Activated CD4-positive, alpha-beta T cell treated with anti-CD3 and anti-CD28 coated beads for 36 hours (primary cell): ENCODE measurements around the gene LRRFIP1. TPM values are rescaled to one million over a fixed set of nuclear protein-coding genes. Genes with fewer than 3 reads are reported as not detected.

Experiments used
- ATAC-seq: fragments of 200-7000 bp; cut with Tn5 transposase; one replicate; pipeline ENCODE4 v1.10.0; 2021; ENCODE audit warnings: mild to moderate bottlenecking, moderate library complexity
- CTCF ChIA-PET: fragments of 350-600 bp; sonication (Branson Sonifier 250); formaldehyde crosslinking; loops from one replicate; lab custom pipeline; 2021; ENCODE audit warnings: antibody characterized with exemption; lab: Charles Lee
- POLR2A ChIA-PET: fragments of 350-600 bp; sonication (Branson Sonifier 250); formaldehyde crosslinking; loops from one replicate; lab custom pipeline; 2021; ENCODE audit warnings: antibody characterized with exemption, inconsistent platforms; lab: Charles Lee
- DNase-seq: peaks from one replicate; pipeline ENCODE4 v3.0.0-alpha.2; 2020
- H3K27ac Mint-ChIP-seq: one replicate; pipeline ENCODE4 v1.8.0; 2021; ENCODE audit warnings: mixed read lengths
- H3K27me3 Mint-ChIP-seq: one replicate; pipeline ENCODE4 v1.8.0; 2021; ENCODE audit warnings: mixed read lengths
- H3K36me3 Mint-ChIP-seq: one replicate; pipeline ENCODE4 v1.8.0; 2021; ENCODE audit warnings: low read depth, mixed read lengths
- H3K4me1 Mint-ChIP-seq: one replicate; pipeline ENCODE4 v1.8.0; 2021; ENCODE audit warnings: mixed read lengths
- H3K4me3 Mint-ChIP-seq: one replicate; pipeline ENCODE4 v1.8.0; 2021; ENCODE audit warnings: mild to moderate bottlenecking, moderate library complexity, mixed read lengths
- H3K9me3 Mint-ChIP-seq: one replicate; pipeline ENCODE4 v1.8.0; 2021; ENCODE audit warnings: low read depth, mixed read lengths
- intact Hi-C, 2 experiments: fragments of 100-400 bp; cut with DNase I in 1 of 2; cut with micrococcal nuclease in 1 of 2; formaldehyde crosslinking; loops; one replicate each; pipeline versions ENCODE4 v1.14.2 to v1.15.1; 2022 to 2024; cut with DNase I, micrococcal nuclease
- total RNA-seq, 2 experiments: library from RNA; stranded (reverse); gene quantifications; one replicate each; pipeline ENCODE4 v1.2.3, GENCODE V29; 2021

The LRRFIP1 gene
- total RNA-seq, 2 experiments from 2014 or later: 234 to 235 TPM

GRCh38 chr2:237669283-237669627 is 41.9 kb downstream of the LRRFIP1 start:
- no peak overlapping the region for H3K27ac Mint-ChIP-seq
- no peaks in the 10 kb centered on the region for H3K36me3 Mint-ChIP-seq
- ATAC-seq (no peak), DNase-seq (no peak)
- intact Hi-C loops: no loop called here
- POLR2A ChIA-PET: no interaction called here
- CTCF ChIA-PET: interaction anchor here (0.7 to 8.3 kb wide), 3 partner anchors 76 to 97 kb away, joined by 3 to 94 read pairs (median 3); no protein-coding TSS in a partner anchor
- H3K9me3 Mint-ChIP-seq: no peaks in the 10 kb centered on the region
- no peaks in the 10 kb centered on the region for H3K27me3 Mint-ChIP-seq
- peaks cover 16% of the 10 kb centered on the region for H3K4me1 Mint-ChIP-seq
- no peak overlapping the region for H3K4me3 Mint-ChIP-seq

- Mint-ChIP-seq H3K27me3 (no peaks in the 10 kb centered on the region), H3K36me3 (no peaks in the 10 kb centered on the region), H3K4me1 (peaks cover 22% of the 10 kb centered on the region), H3K4me3 (no peak overlapping the region), H3K9me3 (no peaks in the 10 kb centered on the region), H3K27ac (no peak overlapping the region)
- DNase-seq: no peak
- intact Hi-C loops: loop anchor here in 1 of 2 experiments (5.0 kb wide), 2 partner anchors 238 to 532 kb away; partner anchors contain the start of gene ILKAP
- CTCF ChIA-PET: interaction anchor here (0.7 to 8.3 kb wide), 5 partner anchors 43 to 109 kb away, joined by 3 to 94 read pairs (median 3); no protein-coding TSS in a partner anchor
- ATAC-seq: no peak
- POLR2A ChIA-PET: no interaction called here
Measured at GRCh38 chr2:237669628-237670392, 42.4 kb downstream of the LRRFIP1 start.

- POLR2A ChIA-PET: no interaction called here
- no peaks in the 10 kb centered on the region for H3K9me3 Mint-ChIP-seq
- H3K4me1 Mint-ChIP-seq: peaks cover 30% of the 10 kb centered on the region
- no peaks in the 10 kb centered on the region for H3K27me3 Mint-ChIP-seq
- intact Hi-C loops: loop anchor here in 1 of 2 experiments (5.0 kb wide), 2 partner anchors 238 to 532 kb away; partner anchors contain the start of gene ILKAP
- ATAC-seq: no peak
- H3K27ac Mint-ChIP-seq: no peak overlapping the region
- no peak overlapping the region for H3K4me3 Mint-ChIP-seq
- no peaks in the 10 kb centered on the region for H3K36me3 Mint-ChIP-seq
- CTCF ChIA-PET: interaction anchor here (0.6 to 8.3 kb wide), 7 partner anchors 13 to 108 kb away, joined by 3 to 94 read pairs (median 3); no protein-coding TSS in a partner anchor
- no peak for DNase-seq
Measured at GRCh38 chr2:237670641-237671040, 43.3 kb downstream of the LRRFIP1 start.

GRCh38 chr2:237671466-237672138 is 44.2 kb downstream of the LRRFIP1 start:
- POLR2A ChIA-PET: no interaction called here
- Mint-ChIP-seq H3K4me3 (no peak overlapping the region), H3K27me3 (no peaks in the 10 kb centered on the region), H3K36me3 (no peaks in the 10 kb centered on the region), H3K9me3 (no peaks in the 10 kb centered on the region), H3K27ac (no peak overlapping the region), H3K4me1 (peaks cover 39% of the 10 kb centered on the region)
- DNase-seq (no peak), ATAC-seq (no peak)
- CTCF ChIA-PET: interaction anchor here (0.8 to 8.3 kb wide), 17 partner anchors 11 to 90 kb away, joined by 3 to 94 read pairs (median 6); no protein-coding TSS in a partner anchor
- intact Hi-C loops: loop anchor here in 1 of 2 experiments (2.0 to 5.0 kb wide), 3 partner anchors 59 to 531 kb away; partner anchors contain the start of gene ILKAP

GRCh38 chr2:237672731-237673129 is 45.3 kb downstream of the LRRFIP1 start:
- ATAC-seq (peak; percentile 33), DNase-seq (no peak)
- Mint-ChIP-seq H3K27me3 (no peaks in the 10 kb centered on the region), H3K4me1 (peaks cover 46% of the 10 kb centered on the region), H3K27ac (peak overlapping the region; percentile 91), H3K9me3 (no peaks in the 10 kb centered on the region), H3K4me3 (peak overlapping the region; percentile 74), H3K36me3 (no peaks in the 10 kb centered on the region)
- intact Hi-C loops: loop anchor here (1.0 to 5.0 kb wide), 11 partner anchors 15 to 530 kb away; partner anchors contain the start of gene ILKAP (in 1 of the 2)
- ChIA-PET POLR2A (interaction anchor here (1.6 to 3.7 kb wide), 4 partner anchors 16 to 72 kb away, joined by 4 to 35 read pairs (median 20); no protein-coding TSS in a partner anchor), CTCF (interaction anchor here (0.7 to 8.3 kb wide), 24 partner anchors 10 to 104 kb away, joined by 3 to 94 read pairs (median 6); no protein-coding TSS in a partner anchor)

GRCh38 chr2:237673130-237674001 is 46.0 kb downstream of the LRRFIP1 start:
- POLR2A ChIA-PET: interaction anchor here (0.7 to 3.7 kb wide), 7 partner anchors 15 to 326 kb away, joined by 3 to 35 read pairs (median 8); no protein-coding TSS in a partner anchor
- Mint-ChIP-seq H3K9me3 (no peaks in the 10 kb centered on the region), H3K27ac (peak overlapping the region; percentile 91), H3K36me3 (no peaks in the 10 kb centered on the region), H3K4me3 (peak overlapping the region; percentile 74), H3K4me1 (peaks cover 49% of the 10 kb centered on the region), H3K27me3 (no peaks in the 10 kb centered on the region)
- intact Hi-C loops: loop anchor here (1.0 to 5.0 kb wide), 11 partner anchors 14 to 529 kb away; partner anchors contain the start of gene ILKAP (in 1 of the 2)
- ATAC-seq (peak; percentile 77), DNase-seq (peak; percentile 96)
- CTCF ChIA-PET: interaction anchor here (0.6 to 8.3 kb wide), 25 partner anchors 8 to 254 kb away, joined by 3 to 94 read pairs (median 5); no protein-coding TSS in a partner anchor

- Mint-ChIP-seq H3K4me1 (peaks cover 49% of the 10 kb centered on the region), H3K9me3 (no peaks in the 10 kb centered on the region), H3K36me3 (no peaks in the 10 kb centered on the region), H3K4me3 (peak overlapping the region; percentile 74), H3K27ac (peak overlapping the region; percentile 90), H3K27me3 (no peaks in the 10 kb centered on the region)
- DNase-seq (peak; percentile 86), ATAC-seq (peak; percentile 61)
- POLR2A ChIA-PET: interaction anchor here (0.7 to 3.7 kb wide), 6 partner anchors 12 to 68 kb away, joined by 3 to 35 read pairs (median 6); no protein-coding TSS in a partner anchor
- intact Hi-C loops: loop anchor here in 1 of 2 experiments (5.0 kb wide), 2 partner anchors 243 to 527 kb away; partner anchors contain the start of gene ILKAP
- CTCF ChIA-PET: interaction anchor here (0.6 to 8.3 kb wide), 13 partner anchors 10 to 589 kb away, joined by 3 to 94 read pairs (median 5); no protein-coding TSS in a partner anchor
Measured at GRCh38 chr2:237674731-237675276, 47.4 kb downstream of the LRRFIP1 start.

- peaks cover 49% of the 10 kb centered on the region for H3K4me1 Mint-ChIP-seq
- DNase-seq: no peak
- H3K4me3 Mint-ChIP-seq: peak overlapping the region; percentile 74
- no peaks in the 10 kb centered on the region for H3K27me3 Mint-ChIP-seq
- no peak for ATAC-seq
- H3K27ac Mint-ChIP-seq: peak overlapping the region; percentile 90
- ChIA-PET CTCF (interaction anchor here (0.5 to 8.3 kb wide), 9 partner anchors 12 to 589 kb away, joined by 3 to 94 read pairs (median 5); no protein-coding TSS in a partner anchor), POLR2A (interaction anchor here (0.8 to 3.7 kb wide), 3 partner anchors 13 to 68 kb away, joined by 4 to 35 read pairs (median 32); no protein-coding TSS in a partner anchor)
- no peaks in the 10 kb centered on the region for H3K36me3 Mint-ChIP-seq
- intact Hi-C loops: no loop called here
- no peaks in the 10 kb centered on the region for H3K9me3 Mint-ChIP-seq
Measured at GRCh38 chr2:237675316-237675715, 47.9 kb downstream of the LRRFIP1 start.

- intact Hi-C loops: no loop called here
- DNase-seq (no peak), ATAC-seq (no peak)
- Mint-ChIP-seq H3K27me3 (no peaks in the 10 kb centered on the region), H3K36me3 (peaks cover 1% of the 10 kb centered on the region), H3K9me3 (no peaks in the 10 kb centered on the region), H3K4me3 (no peak overlapping the region), H3K27ac (no peak overlapping the region), H3K4me1 (peaks cover 20% of the 10 kb centered on the region)
- CTCF ChIA-PET: interaction anchor here (1.4 to 2.1 kb wide), 2 partner anchors 16 to 64 kb away, joined by 3 to 6 read pairs; no protein-coding TSS in a partner anchor
- POLR2A ChIA-PET: no interaction called here
Measured at GRCh38 chr2:237680702-237681478, 53.5 kb downstream of the LRRFIP1 start.
